HepG2 (cell line): ENCODE results near the gene CTNNA2.

Experiments
- MEIS1 ChIP-seq: sonication (generic); formaldehyde crosslinking; IDR thresholded peaks from 2 replicates; pipeline ENCODE4 v1.9.0; 2021; ENCODE audit warnings: mild to moderate bottlenecking, missing genetic modification reagents, moderate library complexity, borderline replicate concordance
- MYC ChIP-seq: sonication (generic); formaldehyde crosslinking; IDR thresholded peaks from 2 replicates; pipeline ENCODE4 v1.9.0; 2021; ENCODE audit warnings: missing genetic modification reagents, borderline replicate concordance
- NR2C2 ChIP-seq: sonication (generic); formaldehyde crosslinking; IDR thresholded peaks from 2 replicates; pipeline ENCODE4 v1.4.0; 2020; ENCODE audit warnings: missing genetic modification reagents, mild to moderate bottlenecking, moderate library complexity, borderline replicate concordance
- POLR2AphosphoS5 ChIP-seq: IDR thresholded peaks from 2 replicates; pipeline ENCODE4 v1.6.1; 2012; ENCODE audit warnings: low read depth, low read length
- SAFB2 ChIP-seq: sonication (generic); formaldehyde crosslinking; IDR thresholded peaks from 2 replicates; pipeline ENCODE4 v1.5.1; 2020; ENCODE audit warnings: missing genetic modification reagents, low read depth, mild to moderate bottlenecking, borderline replicate concordance
- SIN3A ChIP-seq: IDR thresholded peaks from 2 replicates; pipeline ENCODE4 v1.6.1; 2011; ENCODE audit warnings: low read depth, mild to moderate bottlenecking, control low read depth, low read length, borderline replicate concordance
- ZFP1 ChIP-seq: IDR thresholded peaks from 2 replicates; pipeline ENCODE4 v1.6.1; 2016
- ZNF207 ChIP-seq: fragments of 450-650 bp; IDR thresholded peaks from 2 replicates; pipeline ENCODE4 v1.6.1; 2016; ENCODE audit warnings: antibody characterized with exemption, borderline replicate concordance
- ZNF776 ChIP-seq: sonication (generic); formaldehyde crosslinking; IDR thresholded peaks from 2 replicates; pipeline ENCODE4 v1.4.0; 2020; ENCODE audit warnings: mild to moderate bottlenecking, missing genetic modification reagents
- TF ChIP-seq, protein P1 (sequence below): sonication (generic); formaldehyde crosslinking; conservative IDR thresholded peaks from 2 replicates; pipeline ENCODE4 v1.8.0; 2022; ENCODE audit warnings: mild to moderate bottlenecking, moderate library complexity, missing genetic modification reagents
- TF ChIP-seq, protein P2 (sequence below): sonication (generic); formaldehyde crosslinking; conservative IDR thresholded peaks from 2 replicates; pipeline ENCODE4 v1.8.0; 2022; ENCODE audit warnings: missing genetic modification reagents

DNA sequence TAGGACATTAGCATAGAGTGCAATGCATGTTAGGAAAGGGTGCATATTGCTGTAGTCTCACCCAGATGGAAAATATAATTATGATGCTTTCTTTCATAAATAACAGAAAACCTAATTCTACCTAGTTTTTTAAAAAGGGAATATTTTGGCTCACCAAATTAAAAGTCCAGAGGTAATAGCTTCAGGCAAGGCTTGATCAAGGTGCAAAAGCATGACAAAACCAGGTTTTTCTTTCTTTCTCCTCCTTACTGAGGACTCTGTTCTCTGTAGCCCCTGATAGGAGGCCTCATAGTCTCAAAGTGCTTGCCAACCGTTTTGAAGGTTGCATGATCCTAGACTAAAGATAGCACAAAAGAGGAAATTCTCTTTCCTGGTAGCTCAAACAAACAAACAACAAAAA is 349.9 kb downstream of the CTNNA2 start:
- TF ChIP-seq, protein P1, sequence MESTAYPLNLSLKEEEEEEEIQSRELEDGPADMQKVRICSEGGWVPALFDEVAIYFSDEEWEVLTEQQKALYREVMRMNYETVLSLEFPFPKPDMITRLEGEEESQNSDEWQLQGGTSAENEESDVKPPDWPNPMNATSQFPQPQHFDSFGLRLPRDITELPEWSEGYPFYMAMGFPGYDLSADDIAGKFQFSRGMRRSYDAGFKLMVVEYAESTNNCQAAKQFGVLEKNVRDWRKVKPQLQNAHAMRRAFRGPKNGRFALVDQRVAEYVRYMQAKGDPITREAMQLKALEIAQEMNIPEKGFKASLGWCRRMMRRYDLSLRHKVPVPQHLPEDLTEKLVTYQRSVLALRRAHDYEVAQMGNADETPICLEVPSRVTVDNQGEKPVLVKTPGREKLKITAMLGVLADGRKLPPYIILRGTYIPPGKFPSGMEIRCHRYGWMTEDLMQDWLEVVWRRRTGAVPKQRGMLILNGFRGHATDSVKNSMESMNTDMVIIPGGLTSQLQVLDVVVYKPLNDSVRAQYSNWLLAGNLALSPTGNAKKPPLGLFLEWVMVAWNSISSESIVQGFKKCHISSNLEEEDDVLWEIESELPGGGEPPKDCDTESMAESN (CRISPR knock-in tag) = no peak
- TF ChIP-seq ZNF207 (no peak), SAFB2 (CRISPR knock-in tag) (no peak), ZNF776 (no peak), MYC (CRISPR knock-in tag) (no peak), SIN3A (no peak), POLR2AphosphoS5 (no peak), MEIS1 (CRISPR knock-in tag) (no peak), NR2C2 (no peak), ZFP1 (CRISPR knock-in tag) (no peak)
- TF ChIP-seq, protein P2, sequence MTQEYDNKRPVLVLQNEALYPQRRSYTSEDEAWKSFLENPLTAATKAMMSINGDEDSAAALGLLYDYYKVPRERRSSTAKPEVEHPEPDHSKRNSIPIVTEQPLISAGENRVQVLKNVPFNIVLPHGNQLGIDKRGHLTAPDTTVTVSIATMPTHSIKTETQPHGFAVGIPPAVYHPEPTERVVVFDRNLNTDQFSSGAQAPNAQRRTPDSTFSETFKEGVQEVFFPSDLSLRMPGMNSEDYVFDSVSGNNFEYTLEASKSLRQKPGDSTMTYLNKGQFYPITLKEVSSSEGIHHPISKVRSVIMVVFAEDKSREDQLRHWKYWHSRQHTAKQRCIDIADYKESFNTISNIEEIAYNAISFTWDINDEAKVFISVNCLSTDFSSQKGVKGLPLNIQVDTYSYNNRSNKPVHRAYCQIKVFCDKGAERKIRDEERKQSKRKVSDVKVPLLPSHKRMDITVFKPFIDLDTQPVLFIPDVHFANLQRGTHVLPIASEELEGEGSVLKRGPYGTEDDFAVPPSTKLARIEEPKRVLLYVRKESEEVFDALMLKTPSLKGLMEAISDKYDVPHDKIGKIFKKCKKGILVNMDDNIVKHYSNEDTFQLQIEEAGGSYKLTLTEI (CRISPR knock-in tag) = no peak
